BJ (cell line): Measurements from ENCODE around the gene ADAM10. TPM values are rescaled to one million over a fixed set of nuclear protein-coding genes. Genes with fewer than 3 reads are reported as not detected.

Experiments
- CTCF ChIA-PET: fragments of 350-600 bp; formaldehyde crosslinking; extraction: SDS; loops from one replicate; lab custom pipeline; 2021; ENCODE audit warnings: antibody characterized with exemption, inconsistent platforms; lab: Yijun Ruan, JAX
- POLR2A ChIA-PET: fragments of 300-600 bp; sonication (Branson Sonifier 250); formaldehyde crosslinking; extraction: SDS; loops from one replicate; lab custom pipeline; 2021; ENCODE audit warnings: antibody characterized with exemption; lab: Charles Lee
- DNase-seq: peaks from one replicate; pipeline ENCODE4 v3.0.0-alpha.2; 2011; ENCODE audit warnings: low read depth
- H3K27me3 ChIP-seq: 2 replicates; pipeline ENCODE4 v1.6.0; 2011; ENCODE audit warnings: low read length; ENCODE audit not compliant: control insufficient read depth, insufficient read depth
- H3K36me3 ChIP-seq: 2 replicates; pipeline ENCODE4 v1.5.1; 2011; ENCODE audit warnings: low read length; ENCODE audit not compliant: control insufficient read depth, insufficient read depth
- H3K4me3 ChIP-seq: 2 replicates; pipeline ENCODE4 v1.5.1; 2011; ENCODE audit warnings: low read depth, mild to moderate bottlenecking, control low read depth, low read length
- CTCF ChIP-seq: IDR thresholded peaks from 2 replicates; pipeline ENCODE4 v1.5.1; 2011; ENCODE audit warnings: low read depth, mild to moderate bottlenecking, control low read depth, inconsistent platforms, low read length, moderate library complexity; ENCODE audit not compliant: insufficient read depth
- polyA plus RNA-seq: library from polyadenylated mRNA; depleted of rRNA; stranded (reverse); fragments of >200 nt; gene quantifications from 2 replicates; pipeline ENCODE4 v1.2.3, GENCODE V29; 2011

The ADAM10 gene
- polyA plus RNA-seq, 1 experiment = 106 TPM

- Histone ChIP-seq H3K27me3 (no peaks in the 10 kb centered on the region), H3K4me3 (no peak overlapping the region), H3K36me3 (0 out of 2 replicates have a peak, but pooled peaks cover 1% of the 10 kb centered on the region)
- DNase-seq = no peak
- CTCF ChIA-PET = no interaction called here
- TF ChIP-seq CTCF = no peak
- POLR2A ChIA-PET = no interaction called here
Observed at GRCh38 chr15:58707397-58707796, 42.1 kb downstream of the ADAM10 start.

- ChIA-PET POLR2A (no interaction called here), CTCF (no interaction called here)
- Histone ChIP-seq H3K27me3 (no peaks in the 10 kb centered on the region), H3K4me3 (no peak overlapping the region), H3K36me3 (0 out of 2 replicates have a peak, but pooled peaks cover 1% of the 10 kb centered on the region)
- no peak for TF ChIP-seq CTCF
- DNase-seq = no peak
Observed at GRCh38 chr15:58705105-58705504, 44.4 kb downstream of the ADAM10 start.

GRCh38 chr15:58704155-58704865, 45.2 kb downstream of the ADAM10 start:
- ChIA-PET CTCF (no interaction called here), POLR2A (no interaction called here)
- no peak for DNase-seq
- no peak for TF ChIP-seq CTCF
- Histone ChIP-seq H3K4me3 (no peak overlapping the region), H3K36me3 (0 out of 2 replicates have a peak, but pooled peaks cover 1% of the 10 kb centered on the region), H3K27me3 (no peaks in the 10 kb centered on the region)

GRCh38 chr15:58703610-58704009, 45.9 kb downstream of the ADAM10 start:
- ChIA-PET CTCF (no interaction called here), POLR2A (no interaction called here)
- DNase-seq = no peak
- H3K36me3 ChIP-seq = 0 out of 2 replicates have a peak, but pooled peaks cover 1% of the 10 kb centered on the region
- H3K4me3 ChIP-seq = no peak overlapping the region
- no peak for TF ChIP-seq CTCF
- H3K27me3 ChIP-seq = no peaks in the 10 kb centered on the region

- POLR2A ChIA-PET = no interaction called here
Observed at GRCh38 chr15:58702233-58702632, 47.3 kb downstream of the ADAM10 start.

More at GRCh38 chr15:58702233-58702632, 47.3 kb downstream of the ADAM10 start:
- Histone ChIP-seq H3K27me3 (no peaks in the 10 kb centered on the region), H3K36me3 (0 out of 2 replicates have a peak, but pooled peaks cover 1% of the 10 kb centered on the region), H3K4me3 (no peak overlapping the region)
- no peak for TF ChIP-seq CTCF
- no peak for DNase-seq
- CTCF ChIA-PET = no interaction called here
